DLD1 (cell line): ENCODE data around the gene HYAL1.
"Not testable (repeated sequence)": the region's sequence is repeated elsewhere in the genome, so short reads cannot be mapped to it uniquely, and the experiment has no call there.

Experiments used
- in situ Hi-C: cut with HindIII; loops from 2 replicates; pipeline ENCODE4 v1.10.0; 2017; ENCODE audit warnings: low sequenced_read_pairs

Gene HYAL1

GRCh38 chr3:50263478-50264382, 39.6 kb downstream of the HYAL1 start:
- in situ Hi-C loops, result no loop called here

DNA sequence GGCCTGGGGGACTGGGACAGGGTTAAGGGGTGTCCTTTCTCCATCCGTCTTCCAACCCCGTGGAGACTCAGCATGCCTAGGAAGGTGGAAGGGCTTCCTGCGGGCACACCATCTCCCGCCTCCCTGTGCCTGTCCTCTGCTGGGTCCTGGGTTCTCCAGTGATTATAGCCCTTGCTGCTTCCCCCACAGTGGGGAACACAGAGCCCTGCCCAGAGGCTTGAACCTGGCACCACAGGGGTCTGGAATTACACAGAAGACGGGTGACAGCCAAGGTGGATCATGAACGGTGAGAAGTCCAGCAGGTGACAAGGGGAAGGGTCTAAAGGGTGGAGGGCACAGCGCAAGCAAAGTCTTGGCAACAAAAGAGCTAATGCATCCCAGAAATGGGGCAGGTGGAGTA, 40.6 kb downstream of the HYAL1 start:
- in situ Hi-C loops, result no loop called here

DNA sequence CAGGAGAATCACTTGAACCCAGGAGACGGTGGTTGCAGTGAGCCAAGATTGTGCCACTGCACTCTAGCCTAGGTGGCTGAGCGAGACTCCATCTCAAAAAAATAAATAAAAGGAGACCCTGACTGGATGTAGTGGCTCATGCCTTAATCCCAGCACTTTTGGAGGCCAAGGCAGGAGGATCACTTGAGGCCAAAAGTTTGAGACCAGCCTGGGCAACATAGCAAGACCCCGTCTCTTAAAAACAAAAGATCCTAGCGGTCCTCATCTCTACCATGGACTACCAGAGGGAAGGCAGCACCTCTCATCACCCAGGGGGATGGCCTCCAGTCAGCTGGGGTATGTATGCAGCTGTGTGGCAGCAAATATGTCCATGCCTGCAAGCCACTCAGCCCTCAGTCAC, 41.2 kb downstream of the HYAL1 start:
- in situ Hi-C loops, result not testable (repeated sequence)

GRCh38 chr3:50261505-50261904, 41.9 kb downstream of the HYAL1 start:
- in situ Hi-C loops, result no loop called here

DNA sequence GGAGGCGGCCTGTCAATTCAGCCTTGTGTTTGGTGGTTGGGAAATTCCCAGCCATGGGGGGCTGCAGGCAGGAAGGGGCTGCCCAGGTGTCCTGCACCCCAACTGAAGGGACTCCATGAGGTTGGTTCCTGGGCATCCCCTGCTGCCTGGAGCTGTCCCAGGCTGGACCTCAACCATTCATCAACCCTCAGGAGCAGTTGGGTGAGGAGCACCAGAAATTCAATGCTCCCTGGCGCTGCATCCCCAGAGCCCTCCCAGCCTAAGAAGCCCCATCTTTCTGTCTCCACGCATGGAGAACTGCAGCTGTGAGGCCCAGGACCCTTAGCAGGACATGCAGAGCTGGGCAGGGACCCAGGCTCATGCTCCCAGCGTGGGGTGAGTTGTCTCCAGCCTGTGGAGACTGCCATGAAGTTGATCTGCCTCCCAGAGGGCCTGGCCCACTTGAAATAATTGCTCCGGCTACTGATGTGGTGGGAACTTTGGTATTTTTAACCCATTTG, 42.4 kb downstream of the HYAL1 start:
- in situ Hi-C loops, result no loop called here

- in situ Hi-C loops, result no loop called here
Measured at GRCh38 chr3:50260027-50260941, 43.1 kb downstream of the HYAL1 start.

DNA sequence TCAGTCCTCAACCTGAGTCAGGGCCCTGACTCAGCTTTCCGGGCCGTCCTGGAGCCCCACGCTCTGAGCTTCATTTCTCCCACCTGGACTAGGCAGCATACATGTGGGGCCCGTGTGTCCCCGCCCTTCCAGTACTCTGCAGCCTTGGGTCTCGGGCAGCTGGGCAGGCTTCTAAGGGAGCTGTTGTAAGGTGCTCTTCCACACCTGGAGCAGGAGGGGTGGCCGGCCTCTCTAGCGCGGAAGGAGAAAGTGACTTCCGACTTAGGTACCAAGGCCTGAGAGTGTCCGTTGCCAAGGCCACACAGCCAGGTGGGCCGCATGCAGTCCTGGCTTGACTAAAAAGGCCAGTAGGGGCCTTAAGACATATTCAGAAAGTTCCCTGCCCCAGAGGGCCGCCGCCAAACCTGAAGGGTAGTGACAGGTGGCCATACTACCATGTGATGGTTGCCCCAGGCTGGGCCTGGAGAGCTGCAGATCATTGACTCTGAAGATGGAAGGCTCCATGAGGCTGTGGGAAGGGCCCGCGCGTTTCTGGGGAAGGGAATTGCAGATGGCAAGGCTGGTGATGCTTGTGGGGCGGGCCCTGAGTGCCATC, 43.8 kb downstream of the HYAL1 start:
- in situ Hi-C loops, result no loop called here

GRCh38 chr3:50258979-50259378, 44.4 kb downstream of the HYAL1 start:
- in situ Hi-C loops, result no loop called here

- in situ Hi-C loops, result no loop called here
Measured at GRCh38 chr3:50258029-50258680, 45.2 kb downstream of the HYAL1 start.

- in situ Hi-C loops, result no loop called here
Measured at GRCh38 chr3:50256978-50257890, 46.1 kb downstream of the HYAL1 start.

GRCh38 chr3:50255251-50255615, 48.1 kb downstream of the HYAL1 start:
- in situ Hi-C loops, result no loop called here

GRCh38 chr3:50254577-50255250, 48.7 kb downstream of the HYAL1 start:
- in situ Hi-C loops, result no loop called here

GRCh38 chr3:50251220-50251619, 52.2 kb downstream of the HYAL1 start:
- in situ Hi-C loops, result no loop called here

GRCh38 chr3:50250514-50250913, 52.9 kb downstream of the HYAL1 start:
- in situ Hi-C loops, result no loop called here
